ENCODE results near the gene COX19. TPM values are rescaled to one million over a fixed set of nuclear protein-coding genes. Genes with fewer than 3 reads are reported as not detected.
"Not testable (repeated sequence)": the region's sequence is repeated elsewhere in the genome, so short reads cannot be mapped to it uniquely, and the experiment has no call there.

The COX19 gene
- total and polyA plus RNA-seq, 2 of the 13 experiments (the other 11 are each of a cell fraction or from before 2014, with no cell fraction given) = 11.5 to 21.7 TPM

DNA sequence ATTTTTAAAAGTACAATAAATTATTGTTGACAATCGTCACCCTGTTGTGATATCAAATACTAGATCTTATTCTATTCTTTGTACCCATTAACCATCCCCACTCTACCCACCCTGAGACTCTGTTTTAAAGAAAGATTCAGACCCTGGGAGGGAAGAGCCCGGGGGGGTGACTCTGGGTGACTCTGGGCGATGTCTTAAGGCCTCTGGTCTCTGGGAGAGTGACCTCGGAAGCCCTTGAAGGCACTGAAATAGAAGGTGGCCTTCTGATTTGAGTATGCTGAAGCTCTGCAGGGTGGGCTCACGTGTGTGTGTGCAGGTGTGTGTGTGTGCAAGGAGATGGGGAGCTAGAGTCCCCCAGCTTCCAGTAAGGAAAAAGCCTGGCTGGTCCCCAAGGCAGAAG lies 30.6 kb downstream of the COX19 start:
- Histone ChIP-seq H3K27ac (ENCODE audit: extremely low read length, insufficient read depth, low read length) (no peak overlapping the region), H3K9ac (ENCODE audit: insufficient read depth, low read depth, low read length) (no peak overlapping the region), H3K9me3 (ENCODE audit: low read length) (no peaks in the 10 kb centered on the region), H3K4me1 (ENCODE audit: insufficient read depth, low read length) (peaks cover 31% of the 10 kb centered on the region), H3K4me3 (replicated peaks in 1 of 3; ENCODE audit: insufficient read depth in 1 of 3, low read depth in 2 of 3, low read length in 3 of 3) (no peak overlapping the region), H3K79me2 (ENCODE audit: insufficient read depth, low read length) (no peaks in the 10 kb centered on the region), H2AFZ (ENCODE audit: low read length) (no peak overlapping the region), H3K36me3 (replicated peaks in 1 of 2; ENCODE audit: control insufficient read depth in 1 of 2, insufficient read depth in 2 of 2, low read length in 2 of 2) (no peaks in the 10 kb centered on the region; a peak in 1 of 5 replicates), H4K20me1 (ENCODE audit: insufficient read depth, low read length) (no peaks in the 10 kb centered on the region), H3K27me3 (ENCODE audit: control insufficient read depth in 1 of 2, insufficient read depth in 2 of 2, low read length in 2 of 2) (no peaks in the 10 kb centered on the region), H3K4me2 (ENCODE audit: low read depth, low read length) (no peak overlapping the region)
- WGBS (ENCODE audit: low lambda C conversion rate) = 90% methylated on average over 5 of the region's 5 CpGs
- ATAC-seq = no peak
- FAIRE-seq = no peak
- in situ Hi-C loops (cut with HindIII; ENCODE audit: extremely low pct_ligation_motif_present, low pct_unique_long_range_greater_than_20kb) = no loop called here
- CTCF ChIA-PET (ENCODE audit: low intra/inter-chr PET ratio, low total read pairs) = no interaction called here
- no peak for DNase-seq (ENCODE audit: low spot score)
- POLR2A ChIA-PET = no interaction called here
- no peak for TF ChIP-seq EHMT2 (IDR thresholded peaks at IDR 0.05; ENCODE audit: borderline replicate concordance, low read depth, low read length)
- no peak for TF ChIP-seq SRSF9 (IDR thresholded peaks at IDR 0.05; ENCODE audit: borderline replicate concordance, insufficient read depth, low read depth, low read length, poor library complexity, severe bottlenecking)
- no peak for TF ChIP-seq RNF2 (conservative IDR thresholded peaks at IDR 0.05; ENCODE audit: low read depth)
- TF ChIP-seq ZNF441 (CRISPR knock-in tag; IDR thresholded peaks at IDR 0.05; ENCODE audit: borderline replicate concordance) = no peak
- TF ChIP-seq ELK4 (CRISPR knock-in tag; IDR thresholded peaks at IDR 0.05; ENCODE audit: borderline replicate concordance) = no peak
- no peak for TF ChIP-seq ZFP36L2 (CRISPR knock-in tag; IDR thresholded peaks at IDR 0.05)
- TF ChIP-seq RARA (CRISPR knock-in tag; IDR thresholded peaks at IDR 0.05) = no peak
- no TSS peak for BruUV-seq (replicated peaks)
- intact Hi-C loops (cut with micrococcal nuclease; ENCODE audit: unreplicated experiment) = no loop called here

DNA sequence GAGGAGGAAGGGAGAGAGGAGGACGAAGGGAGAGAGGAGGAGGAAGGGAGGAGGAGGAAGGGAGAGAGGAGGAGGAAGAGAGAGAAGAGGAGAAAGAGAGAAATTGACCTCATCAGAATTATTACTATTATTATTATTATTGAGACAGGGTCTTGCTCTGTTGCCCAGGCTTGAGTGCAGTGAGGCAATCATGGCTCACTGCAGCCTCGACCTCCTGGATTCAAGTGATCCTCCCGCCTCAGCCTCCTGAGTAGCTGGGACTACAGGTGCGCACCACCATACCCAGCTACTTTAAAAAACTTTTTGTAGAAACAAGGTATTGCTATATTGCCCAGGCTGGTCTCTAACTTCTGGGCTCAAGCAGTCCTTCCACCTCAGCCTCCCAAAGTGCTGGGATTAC lies 31.6 kb downstream of the COX19 start:
- H3K4me1 ChIP-seq (ENCODE audit: insufficient read depth, low read length) = peaks cover 31% of the 10 kb centered on the region
- CTCF ChIA-PET (ENCODE audit: low intra/inter-chr PET ratio, low total read pairs); H3K4me2 ChIP-seq (ENCODE audit: low read depth, low read length); H3K27ac ChIP-seq (ENCODE audit: extremely low read length, insufficient read depth, low read length); intact Hi-C loops (cut with micrococcal nuclease; ENCODE audit: unreplicated experiment); H3K36me3 ChIP-seq (replicated peaks in 1 of 2; ENCODE audit: control insufficient read depth in 1 of 2, insufficient read depth in 2 of 2, low read length in 2 of 2); DNase-seq (ENCODE audit: low spot score); FAIRE-seq; in situ Hi-C loops (cut with HindIII; ENCODE audit: extremely low pct_ligation_motif_present, low pct_unique_long_range_greater_than_20kb); H3K4me3 ChIP-seq (replicated peaks in 1 of 3; ENCODE audit: insufficient read depth in 1 of 3, low read depth in 2 of 3, low read length in 3 of 3); ATAC-seq; POLR2A ChIA-PET; H3K27me3 ChIP-seq (ENCODE audit: control insufficient read depth in 1 of 2, insufficient read depth in 2 of 2, low read length in 2 of 2); H3K9ac ChIP-seq (ENCODE audit: insufficient read depth, low read depth, low read length); H2AFZ ChIP-seq (ENCODE audit: low read length); H3K9me3 ChIP-seq (ENCODE audit: low read length); H3K79me2 ChIP-seq (ENCODE audit: insufficient read depth, low read length); H4K20me1 ChIP-seq (ENCODE audit: insufficient read depth, low read length); BruUV-seq (replicated peaks): not testable (repeated sequence)
- WGBS (ENCODE audit: low lambda C conversion rate) = 95% methylated on average over 2 of the region's 4 CpGs
